ENCODE results near the gene ZBED4.

The ZBED4 gene

GRCh38 chr22:49904040-49904369 is 50.4 kb downstream of the ZBED4 start:
- Histone ChIP-seq H3K4me3 (no peak overlapping the region), H3K4me2 (no peak overlapping the region), H3K9ac (no peak overlapping the region), H3K27me3 (no peaks in the 10 kb centered on the region), H3K36me3 (peaks cover 58 to 96% (median 87%) of the 10 kb centered on the region in 11 experiments), H3K9me3 (replicated peaks in 1 of 11) (peaks cover 0 to 18% (median 0%) of the 10 kb centered on the region in 11 experiments; a peak in 9 of 22 replicates), H4K20me1 (peaks cover 13 to 88% (median 66%) of the 10 kb centered on the region in 11 experiments; a peak in 21 of 22 replicates), H3K4me1 (no peaks in the 10 kb centered on the region), H3K27ac (no peak overlapping the region)
- TF ChIP-seq Cebpa-rat (IDR thresholded peaks at IDR 0.05): no peak

- Histone ChIP-seq H3K9ac (no peak overlapping the region), H3K27ac (no peak overlapping the region), H3K4me2 (no peak overlapping the region), H3K4me1 (peaks cover 0 to 8% (median 2%) of the 10 kb centered on the region in 10 experiments; a peak in 6 of 20 replicates), H3K9me3 (replicated peaks in 1 of 11) (peaks cover 0 to 18% (median 0%) of the 10 kb centered on the region in 11 experiments; a peak in 9 of 22 replicates), H3K4me3 (no peak overlapping the region), H3K36me3 (peaks cover 68 to 96% (median 92%) of the 10 kb centered on the region in 11 experiments), H3K27me3 (no peaks in the 10 kb centered on the region), H4K20me1 (peaks cover 9 to 88% (median 58%) of the 10 kb centered on the region in 11 experiments; a peak in 20 of 22 replicates)
- TF ChIP-seq Cebpa-rat (IDR thresholded peaks at IDR 0.05): no peak
Observed at GRCh38 chr22:49905465-49905864, 51.8 kb downstream of the ZBED4 start.

GRCh38 chr22:49906071-49906798 is 52.6 kb downstream of the ZBED4 start:
- peaks cover 65 to 96% (median 92%) of the 10 kb centered on the region in 11 experiments for H3K36me3 ChIP-seq
- H4K20me1 ChIP-seq: peaks cover under 1 to 88% (median 51%) of the 10 kb centered on the region in 11 experiments; a peak in 20 of 22 replicates
- H3K27me3 ChIP-seq: no peaks in the 10 kb centered on the region
- H3K4me2 ChIP-seq: no peak overlapping the region
- peaks cover 0 to 11% (median 2%) of the 10 kb centered on the region in 10 experiments; a peak in 6 of 20 replicates for H3K4me1 ChIP-seq
- H3K27ac ChIP-seq: no peak overlapping the region; a peak in 1 of 22 replicates
- no peak overlapping the region for H3K9ac ChIP-seq
- H3K4me3 ChIP-seq: no peak overlapping the region
- no peak for TF ChIP-seq Cebpa-rat (IDR thresholded peaks at IDR 0.05)
- H3K9me3 ChIP-seq (replicated peaks in 1 of 11): peaks cover 0 to 17% (median 0%) of the 10 kb centered on the region in 11 experiments; a peak in 9 of 22 replicates

- H4K20me1 ChIP-seq: peaks cover 0 to 88% (median 49%) of the 10 kb centered on the region in 11 experiments; a peak in 20 of 22 replicates
- H3K4me3 ChIP-seq: no peak overlapping the region
- peaks cover 0 to 11% (median 0%) of the 10 kb centered on the region in 11 experiments; a peak in 7 of 22 replicates for H3K9me3 ChIP-seq (replicated peaks in 1 of 11)
- no peak overlapping the region for H3K27ac ChIP-seq
- H3K4me2 ChIP-seq: no peak overlapping the region
- no peak for TF ChIP-seq Cebpa-rat (IDR thresholded peaks at IDR 0.05)
- H3K36me3 ChIP-seq: peaks cover 62 to 96% (median 89%) of the 10 kb centered on the region in 11 experiments
- no peak overlapping the region for H3K9ac ChIP-seq
- H3K27me3 ChIP-seq: no peaks in the 10 kb centered on the region
- H3K4me1 ChIP-seq: peaks cover 0 to 11% (median 2%) of the 10 kb centered on the region in 10 experiments; a peak in 6 of 20 replicates
Observed at GRCh38 chr22:49906799-49907290, 53.2 kb downstream of the ZBED4 start.

- H3K9me3 ChIP-seq (replicated peaks in 1 of 11): peaks cover 0 to 2% (median 0%) of the 10 kb centered on the region in 11 experiments; a peak in 1 of 22 replicates
- H4K20me1 ChIP-seq: peaks cover 0 to 90% (median 49%) of the 10 kb centered on the region in 11 experiments; a peak in 20 of 22 replicates
- H3K4me3 ChIP-seq: no peak overlapping the region
- no peaks in the 10 kb centered on the region for H3K27me3 ChIP-seq
- H3K4me1 ChIP-seq: peaks cover 0 to 11% (median 2%) of the 10 kb centered on the region in 10 experiments; a peak in 6 of 20 replicates
- no peak overlapping the region for H3K9ac ChIP-seq
- no peak overlapping the region for H3K4me2 ChIP-seq
- H3K27ac ChIP-seq: no peak overlapping the region
- peaks cover 62 to 96% (median 90%) of the 10 kb centered on the region in 11 experiments for H3K36me3 ChIP-seq
- no peak for TF ChIP-seq Cebpa-rat (IDR thresholded peaks at IDR 0.05)
Observed at GRCh38 chr22:49907807-49908206, 54.2 kb downstream of the ZBED4 start.

GRCh38 chr22:49909476-49910205 is 56.0 kb downstream of the ZBED4 start:
- TF ChIP-seq Cebpa-rat (IDR thresholded peaks at IDR 0.05): no peak
- H3K9me3 ChIP-seq (replicated peaks in 1 of 11): no peaks in the 10 kb centered on the region
- peak overlapping the region in 3 of 11 experiments; percentile 11 to 14 (median 13); a peak in 2 of 22 replicates for H3K4me2 ChIP-seq
- no peak overlapping the region; a peak in 1 of 22 replicates for H3K9ac ChIP-seq
- peaks cover 0 to 11% (median 2%) of the 10 kb centered on the region in 10 experiments; a peak in 6 of 20 replicates for H3K4me1 ChIP-seq
- peaks cover under 1 to 91% (median 47%) of the 10 kb centered on the region in 11 experiments; a peak in 20 of 22 replicates for H4K20me1 ChIP-seq
- peaks cover 61 to 97% (median 93%) of the 10 kb centered on the region in 11 experiments for H3K36me3 ChIP-seq
- H3K27ac ChIP-seq: no peak overlapping the region
- no peak overlapping the region for H3K4me3 ChIP-seq
- no peaks in the 10 kb centered on the region for H3K27me3 ChIP-seq

GRCh38 chr22:49910229-49911155 is 56.8 kb downstream of the ZBED4 start:
- Histone ChIP-seq H3K36me3 (peaks cover 61 to 97% (median 86%) of the 10 kb centered on the region in 11 experiments), H3K4me3 (no peak overlapping the region), H3K27me3 (no peaks in the 10 kb centered on the region), H3K4me1 (peaks cover 0 to 11% (median 2%) of the 10 kb centered on the region in 10 experiments; a peak in 6 of 20 replicates), H3K9me3 (replicated peaks in 1 of 11) (no peaks in the 10 kb centered on the region), H4K20me1 (peaks cover 7 to 91% (median 39%) of the 10 kb centered on the region in 11 experiments; a peak in 19 of 22 replicates), H3K27ac (no peak overlapping the region), H3K4me2 (peak overlapping the region in 3 of 11 experiments; percentile 11 to 14 (median 13); a peak in 2 of 22 replicates), H3K9ac (no peak overlapping the region)
- TF ChIP-seq Cebpa-rat (IDR thresholded peaks at IDR 0.05): no peak

Measured in BLaER1 treated with 17β-estradiol and CSF1 and Interleukin-3, amounts not matched to agents 10 nM and 100 nM (cell line).